CD4-positive, alpha-beta T cell (primary cell): Measurements from ENCODE around the gene CWC22. TPM values are rescaled to one million over a fixed set of nuclear protein-coding genes. Genes with fewer than 3 reads are reported as not detected.

ENCODE experiments used
- ATAC-seq: fragments of 200-7000 bp; cut with Tn5 transposase; one replicate; pipeline ENCODE4 v1.10.0; 2022; ENCODE audit warnings: mild to moderate bottlenecking; ENCODE audit not compliant: poor library complexity
- CTCF ChIA-PET: fragments of 350-600 bp; sonication (Branson Sonifier 250); formaldehyde crosslinking; loops from one replicate; lab custom pipeline; 2021; ENCODE audit warnings: antibody characterized with exemption, inconsistent platforms; lab: Charles Lee
- POLR2A ChIA-PET: fragments of 350-600 bp; sonication (Branson Sonifier 250); formaldehyde crosslinking; loops from one replicate; lab custom pipeline; 2021; ENCODE audit warnings: antibody characterized with exemption, inconsistent platforms; lab: Charles Lee
- DNase-seq, 14 experiments: peaks; one replicate each; pipeline ENCODE4 v3.0.0-alpha.2; 2013 to 2020; ENCODE audit warnings: mixed read lengths in 2 of 14
- H3K27ac ChIP-seq, 2 donors: one replicate each; pipeline versions ENCODE4 v1.5.1 to v1.7.0; 2013; ENCODE audit warnings: low read length in 2 of 2, low read depth in 1 of 2, mild to moderate bottlenecking in 1 of 2
- H3K27me3 ChIP-seq, 2 experiments: 1 replicate in 1 of 2; 2 replicates in 1 of 2; pipeline versions ENCODE4 v1.6.1 to v1.7.0; 2013; ENCODE audit warnings: low read length in 2 of 2, control low read depth in 1 of 2, mild to moderate bottlenecking in 1 of 2, moderate library complexity in 1 of 2; ENCODE audit not compliant: insufficient read depth in 2 of 2, control insufficient read depth in 1 of 2
- H3K36me3 ChIP-seq: one replicate; pipeline ENCODE4 v1.6.1; 2013; ENCODE audit warnings: low read length, control low read depth; ENCODE audit not compliant: insufficient read depth
- H3K4me1 ChIP-seq: one replicate; pipeline ENCODE4 v1.6.1; 2013; ENCODE audit warnings: low read length, control low read depth; ENCODE audit not compliant: insufficient read depth
- H3K4me3 ChIP-seq: one replicate; pipeline ENCODE4 v1.5.1; 2013; ENCODE audit warnings: mild to moderate bottlenecking, low read length, moderate library complexity
- H3K9me3 ChIP-seq, 2 experiments: 1 replicate in 1 of 2; 2 replicates in 1 of 2; pipeline versions ENCODE4 v1.6.1 to v1.7.0; 2013; ENCODE audit warnings: low read length in 2 of 2, mild to moderate bottlenecking in 2 of 2, control low read depth in 1 of 2, moderate library complexity in 1 of 2; ENCODE audit not compliant: control insufficient read depth in 1 of 2, insufficient read depth in 1 of 2
- H3K27ac Mint-ChIP-seq: one replicate; pipeline ENCODE4 v1.8.0; 2020; ENCODE audit warnings: mixed read lengths
- H3K27me3 Mint-ChIP-seq: one replicate; pipeline ENCODE4 v1.8.0; 2021; ENCODE audit warnings: mixed read lengths
- H3K36me3 Mint-ChIP-seq: one replicate; pipeline ENCODE4 v1.8.0; 2021; ENCODE audit warnings: low read depth, mixed read lengths
- H3K4me1 Mint-ChIP-seq: one replicate; pipeline ENCODE4 v1.8.0; 2021; ENCODE audit warnings: low read depth, mixed read lengths
- H3K4me3 Mint-ChIP-seq: one replicate; pipeline ENCODE4 v1.8.0; 2020; ENCODE audit warnings: mild to moderate bottlenecking, mixed read lengths
- H3K9me3 Mint-ChIP-seq: one replicate; pipeline ENCODE4 v1.8.0; 2020; ENCODE audit warnings: mixed read lengths
- intact Hi-C, 2 experiments: fragments of 100-400 bp; cut with DNase I in 1 of 2; cut with micrococcal nuclease in 1 of 2; formaldehyde crosslinking; loops; one replicate each; pipeline versions ENCODE4 v1.15.1 to v1.9.0; 2023 to 2025; cut with DNase I, micrococcal nuclease
- total RNA-seq, 174 experiments: library from RNA in 2 of 174; stranded (reverse) in 2 of 174; gene quantifications; one replicate each; pipeline ENCODE4 v1.2.3 and lab custom pipeline; 2021 to 2026
- TF ChIP-seq, protein P1 (sequence below): fragments of 200-600 bp; IDR thresholded peaks from one replicate; pipeline ENCODE4 v1.8.0; 2022; ENCODE audit warnings: antibody characterized with exemption, mild to moderate bottlenecking

CWC22 gene
- total RNA-seq, 2 experiments from 2014 or later, result 11.8 to 12.0 TPM

- DNase-seq (no peak), ATAC-seq (no peak)
- Mint-ChIP-seq H3K9me3 (peaks cover 2% of the 10 kb centered on the region), H3K4me3 (no peak overlapping the region), H3K36me3 (no peaks in the 10 kb centered on the region), H3K27ac (no peak overlapping the region), H3K27me3 (no peaks in the 10 kb centered on the region), H3K4me1 (no peaks in the 10 kb centered on the region)
- ChIA-PET POLR2A (no interaction called here), CTCF (no interaction called here)
- Histone ChIP-seq H3K27me3 (no peaks in the 10 kb centered on the region), H3K36me3 (no peaks in the 10 kb centered on the region), H3K4me3 (no peak overlapping the region), H3K4me1 (no peaks in the 10 kb centered on the region), H3K27ac (no peak overlapping the region), H3K9me3 (no peaks in the 10 kb centered on the region)
- intact Hi-C loops, result no loop called here
- TF ChIP-seq, protein P1, sequence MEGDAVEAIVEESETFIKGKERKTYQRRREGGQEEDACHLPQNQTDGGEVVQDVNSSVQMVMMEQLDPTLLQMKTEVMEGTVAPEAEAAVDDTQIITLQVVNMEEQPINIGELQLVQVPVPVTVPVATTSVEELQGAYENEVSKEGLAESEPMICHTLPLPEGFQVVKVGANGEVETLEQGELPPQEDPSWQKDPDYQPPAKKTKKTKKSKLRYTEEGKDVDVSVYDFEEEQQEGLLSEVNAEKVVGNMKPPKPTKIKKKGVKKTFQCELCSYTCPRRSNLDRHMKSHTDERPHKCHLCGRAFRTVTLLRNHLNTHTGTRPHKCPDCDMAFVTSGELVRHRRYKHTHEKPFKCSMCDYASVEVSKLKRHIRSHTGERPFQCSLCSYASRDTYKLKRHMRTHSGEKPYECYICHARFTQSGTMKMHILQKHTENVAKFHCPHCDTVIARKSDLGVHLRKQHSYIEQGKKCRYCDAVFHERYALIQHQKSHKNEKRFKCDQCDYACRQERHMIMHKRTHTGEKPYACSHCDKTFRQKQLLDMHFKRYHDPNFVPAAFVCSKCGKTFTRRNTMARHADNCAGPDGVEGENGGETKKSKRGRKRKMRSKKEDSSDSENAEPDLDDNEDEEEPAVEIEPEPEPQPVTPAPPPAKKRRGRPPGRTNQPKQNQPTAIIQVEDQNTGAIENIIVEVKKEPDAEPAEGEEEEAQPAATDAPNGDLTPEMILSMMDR, result no peak
These were observed 91.6 kb downstream of the CWC22 start for GRCh38 chr2:179915395-179915992.

GRCh38 chr2:179913809-179914208 is 93.3 kb downstream of the CWC22 start:
- no peaks in the 10 kb centered on the region for H3K36me3 Mint-ChIP-seq
- no peak overlapping the region for H3K4me3 ChIP-seq
- no peak overlapping the region for H3K4me3 Mint-ChIP-seq
- H3K4me1 Mint-ChIP-seq, result no peaks in the 10 kb centered on the region
- peaks cover 4% of the 10 kb centered on the region for H3K27me3 Mint-ChIP-seq
- DNase-seq (no peak), ATAC-seq (no peak)
- no peak overlapping the region for H3K27ac Mint-ChIP-seq
- ChIA-PET POLR2A (no interaction called here), CTCF (no interaction called here)
- no peaks in the 10 kb centered on the region for H3K4me1 ChIP-seq
- H3K27ac ChIP-seq, result no peak overlapping the region
- H3K9me3 Mint-ChIP-seq, result peaks cover 2% of the 10 kb centered on the region
- no peaks in the 10 kb centered on the region for H3K27me3 ChIP-seq
- intact Hi-C loops, result no loop called here
- TF ChIP-seq, protein P1, result no peak
- H3K36me3 ChIP-seq, result no peaks in the 10 kb centered on the region
- H3K9me3 ChIP-seq, result no peaks in the 10 kb centered on the region

DNA sequence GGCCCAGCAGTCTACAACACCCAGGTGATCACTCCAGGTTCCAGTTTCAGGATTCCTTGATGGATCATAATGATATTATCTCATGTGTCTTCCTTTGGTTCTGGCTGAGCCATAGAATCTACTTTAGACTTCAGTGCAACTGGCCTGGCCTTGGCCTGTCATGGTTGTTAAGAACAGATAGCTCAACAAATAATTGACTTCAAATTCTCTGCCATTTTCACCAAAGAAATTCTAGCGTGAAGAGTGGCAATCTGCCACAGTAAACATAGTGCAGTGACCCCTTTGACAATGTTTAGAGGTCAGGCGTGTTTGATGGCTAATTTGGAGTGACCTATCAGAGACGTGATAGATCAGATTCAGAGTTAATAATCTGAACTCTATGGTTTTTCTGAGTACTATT is 95.5 kb downstream of the CWC22 start:
- POLR2A ChIA-PET, result no interaction called here
- intact Hi-C loops, result no loop called here

More for the DNA sequence above, 95.5 kb downstream of the CWC22 start:
- no peaks in the 10 kb centered on the region for H3K9me3 ChIP-seq
- no peaks in the 10 kb centered on the region for H3K27me3 ChIP-seq
- H3K4me1 Mint-ChIP-seq, result no peaks in the 10 kb centered on the region
- TF ChIP-seq, protein P1, result no peak
- no peaks in the 10 kb centered on the region for H3K36me3 ChIP-seq
- H3K4me3 ChIP-seq, result no peak overlapping the region
- H3K27ac Mint-ChIP-seq, result no peak overlapping the region
- no peak for DNase-seq
- peaks cover 10% of the 10 kb centered on the region for H3K27me3 Mint-ChIP-seq
- CTCF ChIA-PET, result no interaction called here
- H3K4me3 Mint-ChIP-seq, result no peak overlapping the region
- no peaks in the 10 kb centered on the region for H3K4me1 ChIP-seq
- H3K27ac ChIP-seq, result no peak overlapping the region
- no peaks in the 10 kb centered on the region for H3K9me3 Mint-ChIP-seq
- no peaks in the 10 kb centered on the region for H3K36me3 Mint-ChIP-seq
- no peak for ATAC-seq
